Neural cell (in vitro differentiated cells): ENCODE data around the gene PEX6. TPM values are rescaled to one million over a fixed set of nuclear protein-coding genes. Genes with fewer than 3 reads are reported as not detected.
A peak's percentile ranks its signal among the peaks of the same experiment; 100 is the strongest.

Source experiments
- H2AFZ ChIP-seq: fragments of 200-600, 300-800 bp; sonication (generic), shearing (Covaris generic); 2 replicates; pipeline ENCODE4 v1.6.0; 2014; ENCODE audit warnings: low read depth, mild to moderate bottlenecking, antibody characterized with exemption, low read length, moderate library complexity
- H3F3A ChIP-seq: fragments of 200-600 bp; shearing (Covaris generic); 2 replicates; pipeline ENCODE4 v1.6.1; 2016; ENCODE audit warnings: mild to moderate bottlenecking, moderate library complexity, mixed read lengths, antibody characterized with exemption, low read length; ENCODE audit not compliant: insufficient read depth, poor library complexity, severe bottlenecking
- H3K27ac ChIP-seq: fragments of 200-600, 300-800 bp; sonication (generic), shearing (Covaris generic); 2 replicates; pipeline ENCODE4 v1.5.1; 2014; ENCODE audit warnings: mild to moderate bottlenecking, low read length, moderate library complexity
- H3K27me3 ChIP-seq: fragments of 300-800, 200-600 bp; sonication (generic), shearing (Covaris generic); 2 replicates; pipeline ENCODE4 v1.6.0; 2014; ENCODE audit warnings: mild to moderate bottlenecking, low read depth, low read length, moderate library complexity; ENCODE audit not compliant: insufficient read depth
- H3K36me3 ChIP-seq: fragments of 300-800, 200-600 bp; sonication (generic), shearing (Covaris generic); 2 replicates; pipeline ENCODE4 v1.5.1; 2014; ENCODE audit warnings: mild to moderate bottlenecking, antibody characterized with exemption, low read length, moderate library complexity; ENCODE audit not compliant: insufficient read depth
- H3K4me2 ChIP-seq: fragments of 300-800, 200-600 bp; sonication (generic), shearing (Covaris generic); 2 replicates; pipeline ENCODE4 v1.6.0; 2014; ENCODE audit warnings: mild to moderate bottlenecking, low read length
- H3K4me3 ChIP-seq: fragments of 300-800, 200-600 bp; sonication (generic), shearing (Covaris generic); 2 replicates; pipeline ENCODE4 v1.5.1; 2014; ENCODE audit warnings: mild to moderate bottlenecking, low read length, moderate library complexity
- H3K79me2 ChIP-seq: fragments of 200-600 bp; shearing (Covaris generic); replicated peaks from 2 replicates; pipeline ENCODE4 v1.6.0; 2014; ENCODE audit warnings: mild to moderate bottlenecking, low read length, moderate library complexity; ENCODE audit not compliant: insufficient read depth
- H3K9ac ChIP-seq: fragments of 300-800, 200-600 bp; sonication (generic), shearing (Covaris generic); 2 replicates; pipeline ENCODE4 v1.6.1; 2016; ENCODE audit warnings: mild to moderate bottlenecking, low read length, mixed read lengths
- H3K9me2 ChIP-seq: fragments of 200-600 bp; shearing (Covaris generic); 2 replicates; pipeline ENCODE4 v1.6.1; 2016; ENCODE audit warnings: mild to moderate bottlenecking, low read length, mixed read lengths; ENCODE audit not compliant: insufficient read depth
- H3K9me3 ChIP-seq: fragments of 200-600, 300-800 bp; sonication (generic), shearing (Covaris generic); 2 replicates; pipeline ENCODE4 v1.6.1; 2016; ENCODE audit warnings: mild to moderate bottlenecking, mixed run types, low read length, moderate library complexity, mixed read lengths
- H4K20me1 ChIP-seq: fragments of 200-600 bp; shearing (Covaris generic); 2 replicates; pipeline ENCODE4 v1.6.1; 2016; ENCODE audit warnings: mild to moderate bottlenecking, mixed run types; ENCODE audit not compliant: insufficient read depth
- EP300 ChIP-seq: fragments of 450-650 bp; conservative IDR thresholded peaks from 2 replicates; pipeline ENCODE4 v1.6.1; 2014; ENCODE audit warnings: antibody characterized with exemption, mild to moderate bottlenecking, moderate library complexity; ENCODE audit not compliant: poor library complexity, severe bottlenecking
- EZH2 ChIP-seq: fragments of 200-600, 300-800 bp; shearing (Covaris generic), sonication (generic); IDR thresholded peaks from 2 replicates; pipeline ENCODE4 v1.6.1; 2014; ENCODE audit warnings: antibody characterized with exemption, low read length, borderline replicate concordance, mild to moderate bottlenecking; ENCODE audit not compliant: insufficient read depth, poor library complexity, severe bottlenecking
- MXI1 ChIP-seq: fragments of 450-650 bp; conservative IDR thresholded peaks from 2 replicates; pipeline ENCODE4 v1.6.1; 2014; ENCODE audit warnings: antibody characterized with exemption, mild to moderate bottlenecking; ENCODE audit not compliant: poor library complexity, severe bottlenecking
- POLR2AphosphoS5 ChIP-seq: IDR thresholded peaks from 2 replicates; pipeline ENCODE4 v1.6.1; 2012
- RAD21 ChIP-seq: fragments of 450-650 bp; conservative IDR thresholded peaks from 2 replicates; pipeline ENCODE4 v1.6.1; 2014; ENCODE audit warnings: antibody characterized with exemption, mild to moderate bottlenecking, moderate library complexity
- SMC3 ChIP-seq: fragments of 450-650 bp; conservative IDR thresholded peaks from 2 replicates; pipeline ENCODE4 v1.6.1; 2014; ENCODE audit warnings: antibody characterized with exemption, mild to moderate bottlenecking, moderate library complexity; ENCODE audit not compliant: poor library complexity
- TAF1 ChIP-seq: IDR thresholded peaks from 2 replicates; pipeline ENCODE4 v1.6.1; 2012; ENCODE audit warnings: low read depth
- polyA plus RNA-seq: library from polyadenylated mRNA; depleted of rRNA; stranded (reverse); fragments of >200 nt; gene quantifications from 2 replicates; pipeline ENCODE4 v1.2.3, GENCODE V29; 2014
- TF ChIP-seq, protein P1 (sequence below): IDR thresholded peaks from 2 replicates; pipeline ENCODE4 v1.6.1; 2012; ENCODE audit warnings: borderline replicate concordance
- TF ChIP-seq, protein P2 (sequence below): fragments of 450-650 bp; IDR thresholded peaks from 2 replicates; pipeline ENCODE4 v1.5.1; 2014; ENCODE audit warnings: antibody characterized with exemption, mild to moderate bottlenecking, moderate library complexity; ENCODE audit not compliant: poor library complexity, severe bottlenecking

Gene PEX6
- polyA plus RNA-seq, 1 donor from 2014 or later, result 20.4 TPM

DNA sequence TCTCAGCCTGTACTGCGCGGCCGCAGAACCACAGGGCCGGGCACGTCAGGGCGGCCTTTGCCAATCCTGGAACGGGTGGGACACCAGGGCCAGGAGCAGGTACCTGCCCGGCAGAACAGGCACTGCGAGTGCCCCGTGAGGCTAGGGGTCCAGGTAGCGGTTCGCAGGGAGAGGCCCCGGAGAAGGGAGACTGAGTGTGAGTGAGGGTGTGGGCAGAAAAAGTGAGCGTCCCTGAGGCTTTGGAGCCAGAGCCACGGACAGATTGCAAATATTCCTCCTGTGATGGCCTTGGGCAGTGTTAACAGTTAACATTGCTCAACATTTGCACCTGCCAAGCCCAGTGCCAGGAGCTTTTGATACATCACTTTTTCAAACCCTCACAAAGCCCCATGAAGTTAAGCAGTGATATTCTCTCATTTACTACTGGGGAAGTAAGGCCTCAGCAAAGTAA is 17.9 kb downstream of the PEX6 start:
- H3K36me3 ChIP-seq, result no peaks in the 10 kb centered on the region
- TF ChIP-seq POLR2AphosphoS5 (no peak), SMC3 (no peak), EP300 (no peak), RAD21 (no peak), MXI1 (no peak), EZH2 (no peak), TAF1 (no peak)
- TF ChIP-seq, protein P1, sequence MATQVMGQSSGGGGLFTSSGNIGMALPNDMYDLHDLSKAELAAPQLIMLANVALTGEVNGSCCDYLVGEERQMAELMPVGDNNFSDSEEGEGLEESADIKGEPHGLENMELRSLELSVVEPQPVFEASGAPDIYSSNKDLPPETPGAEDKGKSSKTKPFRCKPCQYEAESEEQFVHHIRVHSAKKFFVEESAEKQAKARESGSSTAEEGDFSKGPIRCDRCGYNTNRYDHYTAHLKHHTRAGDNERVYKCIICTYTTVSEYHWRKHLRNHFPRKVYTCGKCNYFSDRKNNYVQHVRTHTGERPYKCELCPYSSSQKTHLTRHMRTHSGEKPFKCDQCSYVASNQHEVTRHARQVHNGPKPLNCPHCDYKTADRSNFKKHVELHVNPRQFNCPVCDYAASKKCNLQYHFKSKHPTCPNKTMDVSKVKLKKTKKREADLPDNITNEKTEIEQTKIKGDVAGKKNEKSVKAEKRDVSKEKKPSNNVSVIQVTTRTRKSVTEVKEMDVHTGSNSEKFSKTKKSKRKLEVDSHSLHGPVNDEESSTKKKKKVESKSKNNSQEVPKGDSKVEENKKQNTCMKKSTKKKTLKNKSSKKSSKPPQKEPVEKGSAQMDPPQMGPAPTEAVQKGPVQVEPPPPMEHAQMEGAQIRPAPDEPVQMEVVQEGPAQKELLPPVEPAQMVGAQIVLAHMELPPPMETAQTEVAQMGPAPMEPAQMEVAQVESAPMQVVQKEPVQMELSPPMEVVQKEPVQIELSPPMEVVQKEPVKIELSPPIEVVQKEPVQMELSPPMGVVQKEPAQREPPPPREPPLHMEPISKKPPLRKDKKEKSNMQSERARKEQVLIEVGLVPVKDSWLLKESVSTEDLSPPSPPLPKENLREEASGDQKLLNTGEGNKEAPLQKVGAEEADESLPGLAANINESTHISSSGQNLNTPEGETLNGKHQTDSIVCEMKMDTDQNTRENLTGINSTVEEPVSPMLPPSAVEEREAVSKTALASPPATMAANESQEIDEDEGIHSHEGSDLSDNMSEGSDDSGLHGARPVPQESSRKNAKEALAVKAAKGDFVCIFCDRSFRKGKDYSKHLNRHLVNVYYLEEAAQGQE, result no peak
- TF ChIP-seq, protein P2, sequence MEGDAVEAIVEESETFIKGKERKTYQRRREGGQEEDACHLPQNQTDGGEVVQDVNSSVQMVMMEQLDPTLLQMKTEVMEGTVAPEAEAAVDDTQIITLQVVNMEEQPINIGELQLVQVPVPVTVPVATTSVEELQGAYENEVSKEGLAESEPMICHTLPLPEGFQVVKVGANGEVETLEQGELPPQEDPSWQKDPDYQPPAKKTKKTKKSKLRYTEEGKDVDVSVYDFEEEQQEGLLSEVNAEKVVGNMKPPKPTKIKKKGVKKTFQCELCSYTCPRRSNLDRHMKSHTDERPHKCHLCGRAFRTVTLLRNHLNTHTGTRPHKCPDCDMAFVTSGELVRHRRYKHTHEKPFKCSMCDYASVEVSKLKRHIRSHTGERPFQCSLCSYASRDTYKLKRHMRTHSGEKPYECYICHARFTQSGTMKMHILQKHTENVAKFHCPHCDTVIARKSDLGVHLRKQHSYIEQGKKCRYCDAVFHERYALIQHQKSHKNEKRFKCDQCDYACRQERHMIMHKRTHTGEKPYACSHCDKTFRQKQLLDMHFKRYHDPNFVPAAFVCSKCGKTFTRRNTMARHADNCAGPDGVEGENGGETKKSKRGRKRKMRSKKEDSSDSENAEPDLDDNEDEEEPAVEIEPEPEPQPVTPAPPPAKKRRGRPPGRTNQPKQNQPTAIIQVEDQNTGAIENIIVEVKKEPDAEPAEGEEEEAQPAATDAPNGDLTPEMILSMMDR, result no peak

DNA sequence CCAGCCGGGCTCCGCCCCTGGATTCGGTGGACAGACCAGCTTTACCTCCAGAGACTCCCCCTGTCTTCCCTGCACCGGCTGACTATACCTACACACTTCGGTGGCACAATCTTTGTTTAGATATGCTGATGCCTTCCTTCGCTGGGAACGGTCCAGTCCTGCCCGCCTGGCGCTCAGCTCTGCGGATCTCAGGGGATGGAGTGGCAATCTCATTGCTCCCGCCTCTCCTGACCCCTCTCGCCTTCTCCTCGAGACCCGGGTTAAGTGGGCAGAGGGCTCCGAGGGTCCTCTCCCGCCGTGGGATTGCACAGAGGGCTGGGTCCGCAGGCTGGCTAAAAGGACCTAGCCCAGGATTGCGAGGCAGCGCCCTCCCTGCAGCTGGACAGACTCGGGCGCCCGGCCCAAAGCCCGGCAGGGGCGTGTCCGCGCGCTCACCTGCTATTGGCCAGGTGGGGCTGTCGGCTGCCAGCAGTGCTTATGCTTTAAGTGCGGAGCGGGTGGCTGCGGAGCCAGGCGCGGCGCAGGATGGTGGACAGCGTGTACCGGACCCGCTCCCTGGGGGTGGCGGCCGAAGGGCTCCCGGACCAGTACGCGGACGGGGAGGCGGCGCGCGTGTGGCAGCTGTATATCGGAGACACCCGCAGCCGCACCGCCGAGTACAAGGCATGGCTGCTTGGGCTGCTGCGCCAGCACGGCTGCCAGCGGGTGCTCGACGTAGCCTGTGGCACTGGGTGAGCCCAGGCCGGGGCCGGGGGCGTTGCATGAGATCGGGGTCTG is 18.6 kb downstream of the PEX6 start, which contains the start of gene GNMT:
GNMT (plus strand) TSS at position 512 of the 777 bp plus-strand sequence; CDS start at position 526, 14 bp downstream.
- Histone ChIP-seq H3K4me3 (peak within 1 kb of the TSS; percentile 60), H4K20me1 (no peaks in the 10 kb centered on the region), H3K4me2 (no peak within 1 kb of the TSS), H3F3A (no peaks in the 10 kb centered on the region), H3K79me2 (no peaks in the 10 kb centered on the region), H3K27me3 (peaks cover 27% of the 10 kb centered on the region), H3K36me3 (no peaks in the 10 kb centered on the region), H2AFZ (no peak within 1 kb of the TSS), H3K9me2 (no peaks in the 10 kb centered on the region), H3K9ac (no peak within 1 kb of the TSS), H3K27ac (no peak within 1 kb of the TSS), H3K9me3 (no peaks in the 10 kb centered on the region)
- TF ChIP-seq MXI1, result peak; percentile 30
- TF ChIP-seq, protein P1, result no peak

More for the DNA sequence above, 17.9 kb downstream of the PEX6 start:
- Histone ChIP-seq H3K4me2 (no peak overlapping the region), H3K79me2 (no peaks in the 10 kb centered on the region), H3K4me3 (peak overlapping the region; percentile 60), H3K9ac (no peak overlapping the region), H3F3A (no peaks in the 10 kb centered on the region), H2AFZ (no peak overlapping the region), H4K20me1 (no peaks in the 10 kb centered on the region), H3K27ac (no peak overlapping the region), H3K27me3 (peaks cover 27% of the 10 kb centered on the region), H3K9me2 (no peaks in the 10 kb centered on the region), H3K9me3 (no peaks in the 10 kb centered on the region)
